ENCODE results near the gene ATP5F1D. TPM values are rescaled to one million over a fixed set of nuclear protein-coding genes. Genes with fewer than 3 reads are reported as not detected.

The ATP5F1D gene
- total and polyA plus RNA-seq, 2 of the 13 experiments (the other 11 are each of a cell fraction or from before 2014, with no cell fraction given): 39.4 to 78.7 TPM

DNA sequence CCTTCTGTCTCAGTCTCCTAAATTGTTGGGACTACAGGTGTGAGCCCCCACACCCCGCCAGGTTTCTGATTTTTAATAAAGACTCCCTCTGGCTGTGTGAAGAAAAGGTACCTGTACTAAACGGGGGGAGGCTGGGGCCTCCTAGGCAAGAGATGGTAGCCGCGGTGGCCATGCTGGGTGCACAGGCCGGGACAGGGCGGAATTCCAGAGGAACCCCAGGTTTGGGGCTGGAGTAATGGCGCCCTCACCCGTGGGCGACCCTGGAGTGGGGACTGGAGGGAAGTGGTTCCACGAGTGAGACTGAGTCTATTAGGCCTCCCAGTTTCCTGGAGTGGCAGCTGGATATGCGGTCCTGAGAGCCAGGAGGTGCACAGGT, 2.1 kb upstream of the ATP5F1D start:
- POLR2A ChIA-PET: interaction anchor here (0.9 to 10.1 kb wide), 6 partner anchors 14 to 141 kb away, joined by 3 to 469 read pairs (median 4); partner anchors contain the start of gene CIRBP
- H3K9me3 ChIP-seq (ENCODE audit: low read length): no peaks in the 10 kb centered on the region
- H3K36me3 ChIP-seq (replicated peaks in 1 of 2; ENCODE audit: control insufficient read depth in 1 of 2, insufficient read depth in 2 of 2, low read length in 2 of 2): peaks cover 0 to 1% of the 10 kb centered on the region in 2 experiments; a peak in 1 of 5 replicates
- H3K4me1 ChIP-seq (ENCODE audit: insufficient read depth, low read length): peaks cover 45% of the 10 kb centered on the region
- WGBS (ENCODE audit: low lambda C conversion rate): 77% methylated on average over 9 of the region's 11 CpGs
- peak overlapping the region; percentile 21 for H3K27ac ChIP-seq (ENCODE audit: extremely low read length, insufficient read depth, low read length)
- H3K4me2 ChIP-seq (ENCODE audit: low read depth, low read length): peak overlapping the region; percentile 81
- DNase-seq (ENCODE audit: low spot score): no peak
- TF ChIP-seq ZNF441 (CRISPR knock-in tag; IDR thresholded peaks at IDR 0.05; ENCODE audit: borderline replicate concordance): no peak
- TF ChIP-seq KLF13 (CRISPR knock-in tag; IDR thresholded peaks at IDR 0.05): no peak
- TF ChIP-seq, protein P1, sequence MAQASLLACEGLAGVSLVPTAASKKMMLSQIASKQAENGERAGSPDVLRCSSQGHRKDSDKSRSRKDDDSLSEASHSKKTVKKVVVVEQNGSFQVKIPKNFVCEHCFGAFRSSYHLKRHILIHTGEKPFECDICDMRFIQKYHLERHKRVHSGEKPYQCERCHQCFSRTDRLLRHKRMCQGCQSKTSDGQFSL (CRISPR knock-in tag; IDR thresholded peaks at IDR 0.05): 0 out of 2 replicates have a peak, but pooled peaks have one; percentile 26
- peak; percentile 13 for TF ChIP-seq PTBP1 (IDR thresholded peaks at IDR 0.05; ENCODE audit: low read depth, low read length, poor library complexity, severe bottlenecking)
- TF ChIP-seq, protein P2, sequence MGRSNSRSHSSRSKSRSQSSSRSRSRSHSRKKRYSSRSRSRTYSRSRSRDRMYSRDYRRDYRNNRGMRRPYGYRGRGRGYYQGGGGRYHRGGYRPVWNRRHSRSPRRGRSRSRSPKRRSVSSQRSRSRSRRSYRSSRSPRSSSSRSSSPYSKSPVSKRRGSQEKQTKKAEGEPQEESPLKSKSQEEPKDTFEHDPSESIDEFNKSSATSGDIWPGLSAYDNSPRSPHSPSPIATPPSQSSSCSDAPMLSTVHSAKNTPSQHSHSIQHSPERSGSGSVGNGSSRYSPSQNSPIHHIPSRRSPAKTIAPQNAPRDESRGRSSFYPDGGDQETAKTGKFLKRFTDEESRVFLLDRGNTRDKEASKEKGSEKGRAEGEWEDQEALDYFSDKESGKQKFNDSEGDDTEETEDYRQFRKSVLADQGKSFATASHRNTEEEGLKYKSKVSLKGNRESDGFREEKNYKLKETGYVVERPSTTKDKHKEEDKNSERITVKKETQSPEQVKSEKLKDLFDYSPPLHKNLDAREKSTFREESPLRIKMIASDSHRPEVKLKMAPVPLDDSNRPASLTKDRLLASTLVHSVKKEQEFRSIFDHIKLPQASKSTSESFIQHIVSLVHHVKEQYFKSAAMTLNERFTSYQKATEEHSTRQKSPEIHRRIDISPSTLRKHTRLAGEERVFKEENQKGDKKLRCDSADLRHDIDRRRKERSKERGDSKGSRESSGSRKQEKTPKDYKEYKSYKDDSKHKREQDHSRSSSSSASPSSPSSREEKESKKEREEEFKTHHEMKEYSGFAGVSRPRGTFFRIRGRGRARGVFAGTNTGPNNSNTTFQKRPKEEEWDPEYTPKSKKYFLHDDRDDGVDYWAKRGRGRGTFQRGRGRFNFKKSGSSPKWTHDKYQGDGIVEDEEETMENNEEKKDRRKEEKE (IDR thresholded peaks at IDR 0.05): no peak
- in situ Hi-C loops (cut with HindIII; ENCODE audit: extremely low pct_ligation_motif_present, low pct_unique_long_range_greater_than_20kb) (no loop called here), intact Hi-C loops (cut with micrococcal nuclease; ENCODE audit: unreplicated experiment) (no loop called here)
- H4K20me1 ChIP-seq (ENCODE audit: insufficient read depth, low read length): no peaks in the 10 kb centered on the region
- CTCF ChIA-PET (ENCODE audit: low intra/inter-chr PET ratio, low total read pairs): interaction anchor here (1.1 to 2.2 kb wide), 2 partner anchors 18 to 21 kb away, joined by 3 to 17 read pairs; no protein-coding TSS in a partner anchor
- no peaks in the 10 kb centered on the region for H3K27me3 ChIP-seq (ENCODE audit: control insufficient read depth in 1 of 2, insufficient read depth in 2 of 2, low read length in 2 of 2)
- H3K9ac ChIP-seq (ENCODE audit: insufficient read depth, low read depth, low read length): peak overlapping the region; percentile 61; the same call in 1 of the 2 replicates
- no peak overlapping the region for H2AFZ ChIP-seq (ENCODE audit: low read length)
- no peak for ATAC-seq
- FAIRE-seq: no peak
- BruUV-seq (replicated peaks): no TSS peak
- peaks cover 22% of the 10 kb centered on the region for H3K79me2 ChIP-seq (ENCODE audit: insufficient read depth, low read length)
- H3K4me3 ChIP-seq (replicated peaks in 1 of 3; ENCODE audit: insufficient read depth in 1 of 3, low read depth in 2 of 3, low read length in 3 of 3): peak overlapping the region in 1 of 3 experiments; percentile 66; a peak in 1 of 6 replicates

Data from HepG2 (cell line).